ENCODE results near the gene PDZRN3. TPM values are rescaled to one million over a fixed set of nuclear protein-coding genes. Genes with fewer than 3 reads are reported as not detected.

Gene PDZRN3
- total RNA-seq, 4 donors from 2014 or later = 227 to 305 (median 265) TPM

GRCh38 chr3:73665286-73665685 is 40.5 kb upstream of the PDZRN3 start:
- H3K27ac ChIP-seq = no peak overlapping the region
- no peaks in the 10 kb centered on the region for H3K9me3 ChIP-seq
- no peaks in the 10 kb centered on the region for H3K4me1 ChIP-seq
- 62 to 88% methylated on average over 1 to 2 of the region's 2 CpGs for WGBS, 2 donors (ENCODE audit: low coverage in 1 of 2)
- no peaks in the 10 kb centered on the region for H3K27me3 ChIP-seq
- TF ChIP-seq, protein P1, sequence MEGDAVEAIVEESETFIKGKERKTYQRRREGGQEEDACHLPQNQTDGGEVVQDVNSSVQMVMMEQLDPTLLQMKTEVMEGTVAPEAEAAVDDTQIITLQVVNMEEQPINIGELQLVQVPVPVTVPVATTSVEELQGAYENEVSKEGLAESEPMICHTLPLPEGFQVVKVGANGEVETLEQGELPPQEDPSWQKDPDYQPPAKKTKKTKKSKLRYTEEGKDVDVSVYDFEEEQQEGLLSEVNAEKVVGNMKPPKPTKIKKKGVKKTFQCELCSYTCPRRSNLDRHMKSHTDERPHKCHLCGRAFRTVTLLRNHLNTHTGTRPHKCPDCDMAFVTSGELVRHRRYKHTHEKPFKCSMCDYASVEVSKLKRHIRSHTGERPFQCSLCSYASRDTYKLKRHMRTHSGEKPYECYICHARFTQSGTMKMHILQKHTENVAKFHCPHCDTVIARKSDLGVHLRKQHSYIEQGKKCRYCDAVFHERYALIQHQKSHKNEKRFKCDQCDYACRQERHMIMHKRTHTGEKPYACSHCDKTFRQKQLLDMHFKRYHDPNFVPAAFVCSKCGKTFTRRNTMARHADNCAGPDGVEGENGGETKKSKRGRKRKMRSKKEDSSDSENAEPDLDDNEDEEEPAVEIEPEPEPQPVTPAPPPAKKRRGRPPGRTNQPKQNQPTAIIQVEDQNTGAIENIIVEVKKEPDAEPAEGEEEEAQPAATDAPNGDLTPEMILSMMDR (IDR thresholded peaks at IDR 0.05) = no peak
- TF ChIP-seq POLR2AphosphoS5 (IDR thresholded peaks at IDR 0.05) (no peak), POLR2A (IDR thresholded peaks at IDR 0.05) (no peak)
- no peak overlapping the region for H3K4me3 ChIP-seq
- no peak for ATAC-seq
- H3K36me3 ChIP-seq = no peaks in the 10 kb centered on the region

DNA sequence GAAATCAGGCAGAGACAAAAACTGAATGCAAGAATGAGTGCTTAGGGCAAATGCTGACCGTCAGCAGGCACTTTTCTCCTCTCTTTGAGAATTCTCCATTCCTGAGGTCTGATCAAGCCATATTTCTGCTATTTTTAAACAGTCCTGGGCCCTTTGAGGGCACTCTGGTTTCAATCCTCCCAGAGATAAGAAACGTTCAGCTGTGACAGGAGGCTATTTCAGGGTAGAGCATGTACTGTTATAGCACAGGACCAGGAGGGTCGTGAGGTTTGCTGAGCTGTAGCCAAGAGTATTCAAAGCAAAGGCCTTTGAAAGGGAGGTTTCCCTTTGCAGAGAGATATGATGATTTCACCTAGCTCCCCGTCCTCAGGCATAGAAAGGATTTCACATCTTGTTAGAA is 39.6 kb upstream of the PDZRN3 start:
- Histone ChIP-seq H3K9me3 (no peaks in the 10 kb centered on the region), H3K36me3 (no peaks in the 10 kb centered on the region), H3K27ac (no peak overlapping the region), H3K27me3 (no peaks in the 10 kb centered on the region), H3K4me3 (no peak overlapping the region), H3K4me1 (no peaks in the 10 kb centered on the region)
- no peak for ATAC-seq
- TF ChIP-seq POLR2AphosphoS5 (IDR thresholded peaks at IDR 0.05) (no peak), POLR2A (IDR thresholded peaks at IDR 0.05) (no peak), EP300 (IDR thresholded peaks at IDR 0.05) (no peak)
- TF ChIP-seq, protein P1 (IDR thresholded peaks at IDR 0.05) = no peak
- 47 to 57% methylated on average over 2 to 4 of the region's 4 CpGs for WGBS, 2 donors (ENCODE audit: low coverage in 1 of 2)

- 86 to 89% methylated on average over 2 to 3 of the region's 3 CpGs for WGBS, 2 donors (ENCODE audit: low coverage in 1 of 2)
- no peak overlapping the region for H3K4me3 ChIP-seq
- no peak for TF ChIP-seq EP300 (IDR thresholded peaks at IDR 0.05)
- TF ChIP-seq, protein P1 (IDR thresholded peaks at IDR 0.05) = no peak
- no peak for TF ChIP-seq POLR2AphosphoS5 (IDR thresholded peaks at IDR 0.05)
- TF ChIP-seq POLR2A (IDR thresholded peaks at IDR 0.05) = no peak
- H3K9me3 ChIP-seq = no peaks in the 10 kb centered on the region
- no peak for ATAC-seq
- H3K36me3 ChIP-seq = no peaks in the 10 kb centered on the region
- H3K27ac ChIP-seq = no peak overlapping the region
- no peaks in the 10 kb centered on the region for H3K4me1 ChIP-seq
- no peaks in the 10 kb centered on the region for H3K27me3 ChIP-seq
Observed at GRCh38 chr3:73663495-73663894, 38.8 kb upstream of the PDZRN3 start.

- Histone ChIP-seq H3K4me3 (no peak overlapping the region), H3K27ac (no peak overlapping the region), H3K4me1 (no peaks in the 10 kb centered on the region), H3K36me3 (no peaks in the 10 kb centered on the region), H3K27me3 (no peaks in the 10 kb centered on the region), H3K9me3 (no peaks in the 10 kb centered on the region)
- no peak for ATAC-seq
- TF ChIP-seq POLR2AphosphoS5 (IDR thresholded peaks at IDR 0.05) = no peak
- TF ChIP-seq, protein P1 (IDR thresholded peaks at IDR 0.05) = no peak
- TF ChIP-seq EP300 (IDR thresholded peaks at IDR 0.05) = no peak
- TF ChIP-seq POLR2A (IDR thresholded peaks at IDR 0.05) = no peak
Observed at GRCh38 chr3:73661265-73661664, 36.5 kb upstream of the PDZRN3 start.

- H3K36me3 ChIP-seq = no peaks in the 10 kb centered on the region
- no peak for ATAC-seq
Observed at GRCh38 chr3:73658227-73658626, 33.5 kb upstream of the PDZRN3 start.

More at GRCh38 chr3:73658227-73658626, 33.5 kb upstream of the PDZRN3 start:
- Histone ChIP-seq H3K4me1 (no peaks in the 10 kb centered on the region), H3K4me3 (no peak overlapping the region), H3K27ac (no peak overlapping the region), H3K27me3 (no peaks in the 10 kb centered on the region), H3K9me3 (no peaks in the 10 kb centered on the region)
- TF ChIP-seq, protein P1 (IDR thresholded peaks at IDR 0.05) = no peak
- no peak for TF ChIP-seq POLR2AphosphoS5 (IDR thresholded peaks at IDR 0.05)
- no peak for TF ChIP-seq POLR2A (IDR thresholded peaks at IDR 0.05)
- TF ChIP-seq EP300 (IDR thresholded peaks at IDR 0.05) = no peak
- WGBS, 2 donors (ENCODE audit: low coverage in 1 of 2) = 89% methylated on average over 4 of the region's 4 CpGs; no CpG with 5 or more reads in 1 of the 2 donors
